Stimulated activated CD4-positive, alpha-beta T cell treated with anti-CD3 and anti-CD28 coated beads, Interleukin-12 subunit alpha, Interleukin-12 subunit beta, amount 100 ng/mL, for 48 hours (primary cell): ENCODE results near the gene PSAP.

ENCODE experiments used
- DNase-seq, 3 donors: peaks; one replicate each; pipeline ENCODE4 v3.0.0-alpha.2; 2020; ENCODE audit warnings: low read depth in 2 of 3, low spot score in 1 of 3

PSAP gene

GRCh38 chr10:71845410-71846405, 5.3 kb downstream of the PSAP start:
- no peak for DNase-seq

DNA sequence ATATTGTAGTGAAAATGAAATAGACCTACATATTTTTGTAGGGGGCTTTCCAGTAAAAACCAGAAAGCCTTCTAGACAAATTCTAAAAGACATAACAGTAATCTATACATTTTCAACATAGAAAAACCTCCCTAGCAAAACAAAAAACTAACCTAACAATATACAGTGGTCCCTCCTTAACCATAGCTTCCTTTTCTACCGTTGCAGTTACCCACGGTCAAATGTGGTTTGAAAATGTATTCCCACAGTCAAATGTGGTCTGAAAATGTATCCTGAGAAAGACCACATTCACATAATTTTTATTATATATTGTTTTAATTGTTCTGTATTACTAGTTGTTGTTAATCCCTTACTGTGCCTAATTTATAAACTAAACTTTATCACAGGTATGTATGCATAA, 6.4 kb downstream of the PSAP start:
- no peak for DNase-seq

- DNase-seq, result no peak
Measured at GRCh38 chr10:71844084-71844483, 7.0 kb downstream of the PSAP start.

DNA sequence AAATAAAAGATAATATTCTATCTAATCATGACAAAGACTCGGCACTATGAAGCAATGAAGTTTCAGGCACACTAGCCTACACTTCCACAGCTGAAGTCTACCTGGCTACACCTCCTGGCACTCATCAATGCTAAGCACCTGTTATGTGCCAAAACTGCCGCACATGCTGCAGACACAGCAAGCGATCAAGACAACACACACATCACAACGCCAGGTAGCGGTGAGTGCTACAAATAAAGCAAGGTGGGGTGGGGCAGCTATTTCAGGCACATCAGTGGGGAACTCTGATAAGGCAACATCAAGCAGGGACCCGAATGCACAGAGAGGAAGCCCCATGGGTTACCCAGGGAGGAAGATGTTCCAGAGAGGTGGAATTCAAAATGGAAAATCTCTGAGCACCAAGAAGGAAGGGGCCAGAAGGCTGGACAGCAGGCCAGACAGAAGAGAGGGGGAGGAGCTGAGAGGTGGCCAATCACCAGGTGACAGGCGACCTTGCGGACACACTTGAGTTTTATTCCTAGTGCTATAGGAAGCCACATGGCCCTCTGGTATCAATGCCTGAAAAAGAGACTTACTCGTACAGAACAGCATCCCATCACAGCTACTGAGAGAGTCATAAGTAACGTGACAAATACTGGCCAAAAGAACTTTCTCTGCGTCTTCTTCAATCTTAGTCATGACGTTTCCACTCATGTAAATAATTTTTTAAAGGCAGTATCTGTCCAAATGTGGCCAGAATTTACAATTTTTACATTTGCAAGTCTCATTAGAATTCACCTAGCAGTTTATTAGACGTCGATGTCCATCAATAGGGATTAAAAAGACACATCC, 8.0 kb downstream of the PSAP start:
- DNase-seq, result no peak

DNA sequence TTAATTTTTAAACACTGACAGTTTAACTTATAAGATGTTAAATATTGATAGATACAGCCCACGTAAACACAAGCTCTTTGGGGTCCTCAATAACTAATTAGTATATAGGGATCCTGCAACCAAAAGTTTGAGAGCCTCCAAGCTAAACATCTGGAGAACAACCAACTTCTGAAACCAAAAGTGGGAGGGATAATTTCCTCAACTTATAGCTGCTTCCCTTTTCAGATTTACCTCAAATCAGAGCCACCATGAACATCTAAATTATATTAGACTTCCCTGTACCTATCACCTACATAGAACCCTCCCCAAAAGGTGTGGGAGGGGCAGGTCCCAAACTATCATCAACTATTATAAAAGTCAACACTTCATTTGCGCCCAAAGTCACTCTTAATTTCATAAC, 8.6 kb downstream of the PSAP start:
- no peak for DNase-seq

DNA sequence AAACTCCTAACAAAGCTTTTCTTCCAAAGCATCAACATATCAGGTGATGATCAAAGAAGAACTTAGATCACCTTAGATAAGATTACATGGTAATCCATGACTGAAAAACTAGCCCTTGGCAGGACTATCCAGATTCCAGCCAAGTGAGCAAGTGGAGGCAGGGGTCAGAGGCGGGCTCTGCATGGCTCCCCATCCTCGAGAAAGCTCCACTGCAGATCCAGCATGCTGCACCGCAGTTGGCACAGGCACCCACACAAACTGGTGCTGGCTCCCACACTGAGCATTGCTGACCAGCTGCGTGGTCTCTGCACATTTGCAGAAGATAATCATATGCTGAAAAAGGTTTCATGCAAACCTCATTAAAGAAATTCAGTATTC, 10.1 kb downstream of the PSAP start:
- DNase-seq, result no peak

- no peak for DNase-seq
Measured at GRCh38 chr10:71840177-71840957, 10.7 kb downstream of the PSAP start.

- no peak for DNase-seq
Measured at GRCh38 chr10:71838264-71839211, 12.5 kb downstream of the PSAP start.

DNA sequence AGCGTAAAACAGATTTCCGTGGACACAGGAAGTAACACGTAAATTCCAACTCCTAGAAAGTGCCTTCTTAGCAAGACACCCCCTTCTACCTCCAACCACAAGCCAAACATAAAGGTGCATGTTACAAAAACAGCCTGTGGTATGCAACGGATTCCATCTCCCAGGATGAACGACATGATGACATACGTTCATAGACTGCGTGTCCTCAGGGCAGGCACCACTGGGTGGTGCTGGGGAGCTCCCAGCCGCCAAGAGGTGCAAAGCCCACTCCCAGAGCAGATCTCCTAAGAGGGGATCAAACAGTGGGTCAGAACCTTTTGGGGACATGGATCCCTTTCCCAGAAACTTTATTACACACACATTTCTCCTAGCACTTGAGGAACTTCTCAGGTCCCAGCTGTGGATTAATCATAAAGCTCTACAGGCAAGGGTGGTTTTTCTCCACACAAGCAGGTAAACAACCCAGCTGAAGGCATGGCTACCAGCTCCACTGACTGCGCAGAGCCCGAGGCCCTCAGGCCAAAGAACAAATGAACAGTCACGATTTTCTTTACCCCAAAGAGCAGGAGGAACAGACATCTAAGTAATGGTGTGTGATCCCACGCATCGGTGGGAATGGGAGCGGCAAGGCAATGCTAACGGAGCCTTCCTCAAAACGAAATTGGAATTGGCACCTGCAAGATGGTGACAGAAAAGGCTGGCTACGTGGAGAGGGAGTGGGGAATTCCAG, 13.8 kb downstream of the PSAP start:
- no peak for DNase-seq

- no peak for DNase-seq
Measured at GRCh38 chr10:71836596-71836974, 14.5 kb downstream of the PSAP start.

- no peak for DNase-seq
Measured at GRCh38 chr10:71835671-71836595, 15.1 kb downstream of the PSAP start.

GRCh38 chr10:71834343-71834674, 16.7 kb downstream of the PSAP start:
- no peak for DNase-seq

- no peak for DNase-seq
Measured at GRCh38 chr10:71833451-71834342, 17.4 kb downstream of the PSAP start.

GRCh38 chr10:71832967-71833366, 18.1 kb downstream of the PSAP start:
- DNase-seq, result no peak

DNA sequence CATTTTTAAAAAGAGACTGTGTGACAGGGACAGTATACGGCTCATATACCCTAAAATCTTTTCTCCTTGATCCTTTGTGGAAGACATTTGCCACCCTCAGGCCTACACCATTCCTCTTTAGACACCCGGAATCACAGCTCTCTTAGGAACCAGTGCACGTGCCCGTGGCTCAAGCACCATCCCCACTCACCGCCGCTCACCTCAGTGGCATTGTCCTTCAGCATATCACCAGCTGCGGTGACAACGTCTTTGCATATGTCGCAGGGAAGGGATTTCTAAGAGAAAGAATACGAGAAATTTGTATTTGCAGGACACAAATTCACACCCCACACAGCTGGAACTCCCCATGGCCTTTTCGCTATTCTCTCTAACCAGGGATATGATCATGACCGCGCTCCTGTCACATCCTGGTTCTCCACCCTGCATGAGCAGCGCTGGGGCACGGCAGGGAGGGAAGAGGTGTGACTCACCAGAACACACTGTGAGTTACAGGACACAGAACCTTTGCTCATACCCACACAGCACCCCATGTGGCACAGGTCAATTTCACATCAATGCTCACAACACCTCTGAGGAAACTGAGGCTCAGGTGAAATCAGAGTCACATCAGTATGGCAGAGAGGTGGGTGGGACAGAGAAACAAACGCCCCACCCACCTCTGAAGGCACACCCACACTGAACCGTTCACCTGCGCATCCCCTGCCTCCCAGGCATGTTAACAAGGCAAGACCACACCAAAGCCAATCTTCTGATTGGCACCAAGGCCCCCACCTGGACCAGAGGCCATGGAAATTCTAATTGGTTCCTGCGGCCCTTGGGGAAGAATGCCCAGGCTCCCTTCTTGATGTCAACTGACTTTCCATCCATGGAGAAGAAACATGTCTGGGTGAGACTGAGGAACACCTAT, 19.2 kb downstream of the PSAP start:
- no peak for DNase-seq

DNA sequence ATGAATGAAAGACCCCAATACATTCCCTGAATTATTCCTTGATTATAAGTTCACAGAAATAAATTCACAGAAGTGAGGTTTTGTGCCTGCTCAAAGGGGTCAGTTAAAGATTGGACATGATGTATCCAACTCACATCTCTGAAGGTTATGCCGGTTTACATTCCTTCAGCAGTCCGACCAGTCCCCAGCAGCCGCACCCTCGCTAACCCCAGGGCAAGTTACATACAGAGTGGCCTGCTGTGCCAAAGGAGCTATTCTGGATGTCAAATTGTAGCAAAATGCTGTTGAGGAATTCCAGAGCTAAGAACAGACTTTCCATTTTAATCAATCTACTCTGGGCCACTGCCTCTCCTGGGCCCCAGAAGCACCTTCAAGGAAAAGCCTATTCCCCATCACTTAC, 20.3 kb downstream of the PSAP start:
- DNase-seq, result no peak

DNA sequence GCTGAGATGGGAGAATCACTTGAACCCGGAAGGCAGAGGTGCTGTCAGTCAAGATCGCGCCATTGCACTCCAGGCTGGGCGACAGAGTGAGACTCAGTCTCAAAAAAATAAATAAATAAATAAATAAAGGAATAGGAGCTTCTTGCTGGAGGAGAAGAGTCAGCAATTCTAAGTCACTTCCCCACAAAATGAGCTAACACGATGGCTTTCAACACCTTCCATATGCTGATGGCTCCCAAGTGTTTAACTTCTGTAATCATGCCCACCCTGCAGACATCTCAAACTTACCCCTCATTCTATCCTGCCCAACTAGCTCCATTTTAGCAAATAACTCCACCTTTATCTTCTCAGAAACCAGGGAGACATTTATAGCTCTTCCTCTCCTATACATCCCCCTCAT, 21.2 kb downstream of the PSAP start:
- no peak for DNase-seq
